ENCODE measurements around the gene GAGE12E. TPM values are rescaled to one million over a fixed set of nuclear protein-coding genes. Genes with fewer than 3 reads are reported as not detected.
"Not testable (repeated sequence)": the region's sequence is repeated elsewhere in the genome, so short reads cannot be mapped to it uniquely, and the experiment has no call there.

Gene GAGE12E
- polyA plus RNA-seq, 3 donors, result not detected

DNA sequence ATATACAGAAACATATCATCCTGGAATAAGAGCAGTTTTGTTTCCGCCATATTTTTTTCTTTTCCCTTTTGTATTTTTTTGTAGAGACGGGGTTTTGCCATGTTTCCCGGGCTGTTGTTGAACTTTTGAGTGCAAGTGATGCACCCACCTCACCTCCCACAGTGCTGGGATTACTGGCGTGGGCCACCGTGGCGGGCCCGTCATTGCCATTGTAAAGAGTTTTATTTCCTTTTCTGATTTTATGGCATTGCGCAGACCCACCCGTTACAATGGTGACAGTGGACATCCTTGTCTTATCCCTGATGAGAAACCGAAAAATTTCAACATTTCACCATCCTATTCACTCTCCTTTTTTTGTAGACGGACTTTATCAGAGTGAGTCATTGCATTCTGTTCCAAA lies 17.6 kb downstream of the GAGE12E start:
- H3K9me3 ChIP-seq (replicated peaks in 1 of 2; ENCODE audit: control insufficient read depth in 1 of 2, insufficient read depth in 1 of 2, low read length in 2 of 2); H3K79me2 ChIP-seq (ENCODE audit: insufficient read depth, low read length); H3K4me1 Mint-ChIP-seq; H2AFZ ChIP-seq (ENCODE audit: insufficient read depth, low read depth, low read length, poor library complexity, severe bottlenecking); H3K4me1 ChIP-seq (ENCODE audit: control insufficient read depth in 1 of 2, insufficient read depth in 2 of 2, low read length in 2 of 2); intact Hi-C loops (cut with micrococcal nuclease); H3K36me3 Mint-ChIP-seq; H3K9me3 Mint-ChIP-seq; H3K4me3 ChIP-seq (replicated peaks in 1 of 3; ENCODE audit: low read depth in 2 of 3, low read length in 3 of 3); H4K20me1 ChIP-seq (ENCODE audit: insufficient read depth, low read length); H3K9ac ChIP-seq (ENCODE audit: insufficient read depth, low read length, poor library complexity, severe bottlenecking); H3K27ac ChIP-seq (ENCODE audit: low read depth in 1 of 2, low read length in 2 of 2); H3K4me2 ChIP-seq (replicated peaks; ENCODE audit: extremely low read depth, low read length, poor library complexity, severe bottlenecking); H3K27ac Mint-ChIP-seq; H3K27me3 Mint-ChIP-seq (ENCODE audit: low read depth in 3 of 3); DNase-seq; H3K4me3 Mint-ChIP-seq; H3K36me3 ChIP-seq (replicated peaks in 1 of 2; ENCODE audit: control insufficient read depth in 1 of 2, insufficient read depth in 2 of 2, low read length in 2 of 2); H3K27me3 ChIP-seq (ENCODE audit: control insufficient read depth in 2 of 2, insufficient read depth in 2 of 2, low read length in 2 of 2): not testable (repeated sequence)
- WGBS (ENCODE audit: insufficient coverage), result no CpG with 5 or more reads among the region's 11 CpGs

DNA sequence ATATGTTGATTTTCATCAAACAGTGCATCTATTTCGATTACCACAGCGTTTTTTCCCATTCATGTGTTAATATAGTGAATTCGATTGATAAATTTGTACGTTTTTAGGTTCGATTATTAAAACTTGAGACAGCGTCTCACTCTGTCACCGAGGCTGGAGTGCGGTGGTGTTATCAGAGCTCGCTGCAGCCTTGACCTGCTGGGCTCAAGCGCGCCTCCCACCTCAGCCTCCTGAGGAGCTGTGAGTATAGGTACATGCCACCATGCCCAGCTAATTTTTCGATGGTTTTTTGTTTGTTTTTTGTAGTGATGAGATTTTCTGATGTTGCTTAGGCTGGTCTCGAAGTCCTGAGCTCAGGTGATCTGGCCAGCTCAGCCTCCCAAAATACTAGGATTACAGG lies 18.1 kb downstream of the GAGE12E start:
- H3K4me3 Mint-ChIP-seq; H2AFZ ChIP-seq (ENCODE audit: insufficient read depth, low read depth, low read length, poor library complexity, severe bottlenecking); H3K36me3 ChIP-seq (replicated peaks in 1 of 2; ENCODE audit: control insufficient read depth in 1 of 2, insufficient read depth in 2 of 2, low read length in 2 of 2); DNase-seq; H3K4me2 ChIP-seq (replicated peaks; ENCODE audit: extremely low read depth, low read length, poor library complexity, severe bottlenecking); H3K9me3 ChIP-seq (replicated peaks in 1 of 2; ENCODE audit: control insufficient read depth in 1 of 2, insufficient read depth in 1 of 2, low read length in 2 of 2); H3K9me3 Mint-ChIP-seq; H3K27ac ChIP-seq (ENCODE audit: low read depth in 1 of 2, low read length in 2 of 2); H3K27me3 Mint-ChIP-seq (ENCODE audit: low read depth in 3 of 3); H3K36me3 Mint-ChIP-seq; intact Hi-C loops (cut with micrococcal nuclease); H4K20me1 ChIP-seq (ENCODE audit: insufficient read depth, low read length); H3K4me1 Mint-ChIP-seq; H3K9ac ChIP-seq (ENCODE audit: insufficient read depth, low read length, poor library complexity, severe bottlenecking); H3K79me2 ChIP-seq (ENCODE audit: insufficient read depth, low read length); H3K27ac Mint-ChIP-seq; H3K27me3 ChIP-seq (ENCODE audit: control insufficient read depth in 2 of 2, insufficient read depth in 2 of 2, low read length in 2 of 2); H3K4me3 ChIP-seq (replicated peaks in 1 of 3; ENCODE audit: low read depth in 2 of 3, low read length in 3 of 3); H3K4me1 ChIP-seq (ENCODE audit: control insufficient read depth in 1 of 2, insufficient read depth in 2 of 2, low read length in 2 of 2): not testable (repeated sequence)
- no CpG with 5 or more reads among the region's 13 CpGs for WGBS (ENCODE audit: insufficient coverage)

GRCh38 chrX:49570100-49570499 lies 19.0 kb downstream of the GAGE12E start, which contains the start of gene GAGE12G:
Gene GAGE12G, plus strand, starts transcription at chrX:49570400. Its CDS starts 1,155 bp downstream, at chrX:49571555.
- H3K4me3 Mint-ChIP-seq; H3K27ac ChIP-seq (ENCODE audit: low read depth in 1 of 2, low read length in 2 of 2); H3K4me1 Mint-ChIP-seq; H3K79me2 ChIP-seq (ENCODE audit: insufficient read depth, low read length); H4K20me1 ChIP-seq (ENCODE audit: insufficient read depth, low read length); H3K9me3 Mint-ChIP-seq; H3K9me3 ChIP-seq (replicated peaks in 1 of 2; ENCODE audit: control insufficient read depth in 1 of 2, insufficient read depth in 1 of 2, low read length in 2 of 2); H3K4me1 ChIP-seq (ENCODE audit: control insufficient read depth in 1 of 2, insufficient read depth in 2 of 2, low read length in 2 of 2); H3K9ac ChIP-seq (ENCODE audit: insufficient read depth, low read length, poor library complexity, severe bottlenecking); DNase-seq; H3K27ac Mint-ChIP-seq; H2AFZ ChIP-seq (ENCODE audit: insufficient read depth, low read depth, low read length, poor library complexity, severe bottlenecking); H3K27me3 Mint-ChIP-seq (ENCODE audit: low read depth in 3 of 3); H3K4me3 ChIP-seq (replicated peaks in 1 of 3; ENCODE audit: low read depth in 2 of 3, low read length in 3 of 3); intact Hi-C loops (cut with micrococcal nuclease); H3K27me3 ChIP-seq (ENCODE audit: control insufficient read depth in 2 of 2, insufficient read depth in 2 of 2, low read length in 2 of 2); H3K4me2 ChIP-seq (replicated peaks; ENCODE audit: extremely low read depth, low read length, poor library complexity, severe bottlenecking); H3K36me3 Mint-ChIP-seq; H3K36me3 ChIP-seq (replicated peaks in 1 of 2; ENCODE audit: control insufficient read depth in 1 of 2, insufficient read depth in 2 of 2, low read length in 2 of 2): not testable (repeated sequence)
- no CpG with 5 or more reads among the region's 16 CpGs for WGBS (ENCODE audit: insufficient coverage)

- H3K27me3 Mint-ChIP-seq (ENCODE audit: low read depth in 3 of 3); H2AFZ ChIP-seq (ENCODE audit: insufficient read depth, low read depth, low read length, poor library complexity, severe bottlenecking); H3K9me3 ChIP-seq (replicated peaks in 1 of 2; ENCODE audit: control insufficient read depth in 1 of 2, insufficient read depth in 1 of 2, low read length in 2 of 2); H3K27ac ChIP-seq (ENCODE audit: low read depth in 1 of 2, low read length in 2 of 2); H3K4me1 Mint-ChIP-seq; H3K9me3 Mint-ChIP-seq; H3K4me1 ChIP-seq (ENCODE audit: control insufficient read depth in 1 of 2, insufficient read depth in 2 of 2, low read length in 2 of 2); H4K20me1 ChIP-seq (ENCODE audit: insufficient read depth, low read length); intact Hi-C loops (cut with micrococcal nuclease); H3K27me3 ChIP-seq (ENCODE audit: control insufficient read depth in 2 of 2, insufficient read depth in 2 of 2, low read length in 2 of 2); H3K36me3 Mint-ChIP-seq; H3K36me3 ChIP-seq (replicated peaks in 1 of 2; ENCODE audit: control insufficient read depth in 1 of 2, insufficient read depth in 2 of 2, low read length in 2 of 2); H3K4me3 ChIP-seq (replicated peaks in 1 of 3; ENCODE audit: low read depth in 2 of 3, low read length in 3 of 3); H3K4me2 ChIP-seq (replicated peaks; ENCODE audit: extremely low read depth, low read length, poor library complexity, severe bottlenecking); H3K9ac ChIP-seq (ENCODE audit: insufficient read depth, low read length, poor library complexity, severe bottlenecking); H3K4me3 Mint-ChIP-seq; DNase-seq; H3K79me2 ChIP-seq (ENCODE audit: insufficient read depth, low read length); H3K27ac Mint-ChIP-seq: not testable (repeated sequence)
- WGBS (ENCODE audit: insufficient coverage), result no CpG with 5 or more reads among the region's 16 CpGs
Measured at GRCh38 chrX:49579649-49580048, 28.6 kb downstream of the GAGE12E start, which contains the start of gene GAGE12H. Gene GAGE12H, plus strand, starts transcription at chrX:49579949. Its CDS starts 1,155 bp downstream, at chrX:49581104.

All from CD14-positive monocyte (primary cell).